EH (cell line): ENCODE measurements around the gene CIPC.

Experiments
- DNase-seq: peaks from one replicate; pipeline ENCODE4 v3.0.0-alpha.2; 2015; ENCODE audit warnings: low read depth

The CIPC gene, protein sequence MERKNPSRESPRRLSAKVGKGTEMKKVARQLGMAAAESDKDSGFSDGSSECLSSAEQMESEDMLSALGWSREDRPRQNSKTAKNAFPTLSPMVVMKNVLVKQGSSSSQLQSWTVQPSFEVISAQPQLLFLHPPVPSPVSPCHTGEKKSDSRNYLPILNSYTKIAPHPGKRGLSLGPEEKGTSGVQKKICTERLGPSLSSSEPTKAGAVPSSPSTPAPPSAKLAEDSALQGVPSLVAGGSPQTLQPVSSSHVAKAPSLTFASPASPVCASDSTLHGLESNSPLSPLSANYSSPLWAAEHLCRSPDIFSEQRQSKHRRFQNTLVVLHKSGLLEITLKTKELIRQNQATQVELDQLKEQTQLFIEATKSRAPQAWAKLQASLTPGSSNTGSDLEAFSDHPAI

DNA sequence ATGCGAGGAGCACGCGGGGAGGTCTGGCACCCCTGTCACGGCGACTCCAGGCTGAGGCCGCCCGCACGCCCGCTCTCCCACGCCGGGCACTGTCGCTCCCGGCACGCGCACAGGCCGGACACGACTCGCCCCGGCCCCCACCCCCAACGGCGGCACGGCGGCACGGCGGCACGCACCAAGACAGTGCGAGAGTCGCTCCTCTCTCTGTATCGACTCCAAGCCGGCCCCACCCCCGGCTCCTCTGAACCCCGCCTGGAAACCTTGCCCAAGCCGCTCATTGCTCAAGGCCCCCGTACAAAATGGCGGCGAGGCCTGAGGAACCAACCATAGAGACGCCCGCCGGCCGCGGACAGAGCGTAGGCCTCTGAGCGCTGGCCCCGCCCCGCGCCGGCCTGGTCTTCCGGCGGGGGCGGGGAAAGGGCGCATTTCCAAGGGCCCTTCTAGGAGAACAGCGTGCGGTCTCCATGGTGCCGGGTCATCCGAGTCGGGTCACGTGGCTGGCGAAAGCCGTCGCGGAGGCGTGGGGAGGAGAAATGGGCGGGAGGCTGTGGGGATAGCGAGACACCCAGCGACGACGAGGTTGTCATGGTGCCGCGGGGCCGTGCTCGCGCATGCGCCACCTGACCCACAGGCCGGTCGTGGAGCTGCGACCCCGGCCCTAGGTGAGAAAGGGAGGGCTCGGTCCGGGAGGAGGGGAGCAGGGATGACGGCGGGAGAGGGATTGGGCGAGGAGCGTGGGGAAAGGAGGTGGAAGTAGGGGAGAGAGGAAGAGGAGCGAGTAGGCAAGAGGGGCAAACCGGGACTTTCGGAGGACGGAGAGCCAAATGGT, at the start of gene CIPC:
Gene CIPC, plus strand, starts transcription at position 559 of the 829 bp plus-strand sequence. CDS start 7,451 bp downstream, outside the sequence.
- peak; percentile 99 for DNase-seq

DNA sequence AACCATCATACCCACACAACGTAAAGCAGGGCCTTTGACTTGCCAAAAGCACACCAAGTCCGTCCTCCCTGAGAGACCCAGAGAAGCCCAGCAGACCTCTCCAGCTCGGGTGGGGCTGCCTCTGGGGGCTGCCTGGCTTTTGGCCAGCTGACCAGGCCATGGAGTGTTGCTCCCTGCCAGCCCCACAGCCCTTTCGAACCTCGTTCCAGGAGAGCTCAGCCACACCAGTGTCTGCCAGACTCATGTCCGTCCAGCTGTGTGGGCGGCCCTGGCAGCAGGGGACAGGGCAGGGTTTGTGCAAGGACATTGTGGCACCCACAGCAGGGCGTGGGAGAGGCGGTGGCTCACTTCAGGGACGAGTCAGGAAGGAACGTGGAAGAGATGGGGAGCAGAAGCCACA, 46.9 kb upstream of the CIPC start:
- DNase-seq: no peak

DNA sequence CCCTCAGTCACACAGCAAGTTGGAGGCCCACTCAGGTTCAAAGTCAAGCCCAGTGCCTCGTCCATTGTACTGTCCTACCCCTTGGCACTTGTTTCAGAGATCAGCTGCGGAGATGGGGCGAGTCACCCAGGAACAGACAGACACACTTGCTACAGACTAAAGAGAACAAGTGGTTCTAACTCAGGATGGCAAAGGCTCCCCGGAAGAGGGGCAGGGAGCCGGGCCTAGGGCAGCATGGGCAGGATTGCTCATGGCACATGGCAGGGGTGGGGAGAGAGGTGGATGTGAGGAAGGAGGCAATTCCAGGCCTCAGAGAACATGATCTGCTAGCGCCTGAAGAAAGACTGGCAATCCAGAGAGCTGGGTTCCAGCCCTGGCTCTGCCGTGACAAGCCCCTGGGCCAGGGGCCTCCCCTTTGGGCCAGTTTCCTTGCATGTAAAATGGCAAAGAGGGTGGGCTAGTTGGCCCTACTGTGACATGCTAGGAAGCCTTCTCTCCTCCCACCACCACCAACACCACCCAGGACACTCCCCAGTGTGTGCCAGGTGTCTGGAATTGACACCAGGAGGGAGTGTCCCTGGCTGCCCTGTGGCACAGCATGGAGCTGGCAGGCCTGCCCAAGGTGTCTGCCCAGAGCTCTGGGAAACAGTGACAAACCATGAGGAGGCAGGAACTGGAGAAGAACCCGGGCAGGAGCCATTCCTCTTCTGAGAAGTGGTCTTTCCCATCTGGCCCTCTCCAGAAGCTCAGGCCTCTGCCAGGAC, 45.6 kb upstream of the CIPC start:
- no peak for DNase-seq

DNA sequence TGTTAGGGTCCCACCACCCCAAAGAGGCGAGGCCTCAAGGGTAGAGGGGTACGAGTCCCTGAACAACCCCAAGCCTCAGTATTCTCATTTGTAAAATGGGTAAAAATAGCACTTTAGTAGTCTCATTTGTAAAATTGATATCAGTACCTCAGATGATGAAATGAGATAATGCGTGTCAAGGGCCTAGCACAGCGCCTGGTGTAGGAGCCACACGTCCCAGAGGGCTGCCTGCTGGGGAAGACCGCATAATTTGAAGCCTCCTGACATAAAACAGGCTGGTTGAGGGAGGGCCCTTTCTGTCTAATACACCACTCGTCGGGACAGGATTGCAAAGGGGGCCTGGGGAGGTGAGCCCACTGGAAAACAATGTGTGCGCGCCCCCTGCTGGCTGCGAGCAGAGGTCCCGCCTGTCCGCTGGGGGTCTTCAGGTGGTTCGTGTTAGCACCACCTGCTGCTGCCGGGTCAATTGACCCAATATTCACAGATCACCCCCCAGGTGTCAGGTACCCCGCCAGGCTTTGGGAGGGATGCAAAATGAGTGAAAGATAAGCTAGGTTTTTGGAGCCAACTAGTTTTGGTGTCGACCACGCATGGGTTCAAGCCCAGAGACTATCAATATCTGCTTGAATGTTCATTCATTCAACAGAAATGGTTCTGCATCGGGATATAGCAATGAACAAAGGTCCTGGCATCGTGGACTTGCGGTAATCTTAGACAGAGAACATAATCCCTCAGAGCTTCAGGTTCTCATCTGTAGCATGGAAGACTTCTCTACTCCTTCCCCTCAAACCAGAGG, 44.8 kb upstream of the CIPC start:
- peak; percentile 74 for DNase-seq

DNA sequence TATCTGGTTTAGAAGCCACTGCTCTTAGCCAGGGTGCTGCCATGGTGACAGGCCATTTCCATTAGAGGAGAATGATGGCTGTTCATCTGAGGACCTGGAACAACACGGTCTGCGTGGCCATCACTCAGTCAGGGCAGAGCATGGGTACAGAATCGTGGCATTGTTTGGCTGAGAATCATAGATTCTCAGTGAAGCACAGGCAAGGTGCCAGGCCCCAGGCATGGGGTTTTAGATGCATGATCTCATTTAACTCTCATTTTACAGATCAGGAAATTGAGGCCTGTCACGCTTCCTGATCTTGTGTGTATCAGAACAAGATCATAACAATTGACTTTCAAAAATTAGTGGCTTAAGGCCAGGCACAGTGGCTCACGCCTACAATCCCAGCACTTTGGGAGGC, 42.8 kb upstream of the CIPC start:
- no peak for DNase-seq

DNA sequence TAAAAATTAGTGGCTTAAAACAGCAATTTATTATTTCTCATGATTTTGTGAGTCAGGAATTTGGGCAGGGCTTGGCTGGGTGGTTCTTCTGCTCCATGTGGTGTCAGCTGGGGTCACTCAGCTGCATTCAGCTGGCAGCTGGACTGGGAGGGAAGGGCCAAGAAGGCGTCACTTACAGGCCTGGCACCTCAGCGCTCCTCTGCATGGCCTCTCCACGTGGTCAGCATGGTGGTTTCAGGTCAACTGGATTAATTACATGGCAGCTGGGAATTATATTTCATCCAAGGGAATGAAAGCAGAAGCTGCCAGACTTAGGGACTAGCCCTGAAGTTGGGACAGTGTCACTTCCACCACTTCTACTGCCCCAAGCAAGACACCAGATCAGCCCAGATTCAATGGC, 42.1 kb upstream of the CIPC start:
- no peak for DNase-seq

DNA sequence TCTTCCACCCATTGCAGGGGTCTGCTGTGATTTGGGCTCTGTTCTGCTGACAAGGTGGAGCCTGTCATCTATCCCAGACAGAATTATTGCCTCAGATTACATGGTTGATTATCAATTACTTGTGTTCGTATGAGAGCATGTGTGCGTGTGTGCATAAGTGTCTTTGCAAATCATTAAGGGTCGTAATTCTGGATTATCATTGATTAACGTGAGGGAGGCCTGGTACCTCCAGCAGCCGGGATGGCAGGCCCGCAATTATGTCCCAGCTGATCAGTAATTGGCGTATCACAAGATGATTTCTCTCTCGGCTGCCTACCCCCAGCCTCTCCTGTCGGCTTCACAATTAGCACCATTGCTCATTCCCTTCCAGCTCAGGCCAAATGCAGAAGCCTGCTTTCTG, 39.9 kb upstream of the CIPC start:
- no peak for DNase-seq

DNA sequence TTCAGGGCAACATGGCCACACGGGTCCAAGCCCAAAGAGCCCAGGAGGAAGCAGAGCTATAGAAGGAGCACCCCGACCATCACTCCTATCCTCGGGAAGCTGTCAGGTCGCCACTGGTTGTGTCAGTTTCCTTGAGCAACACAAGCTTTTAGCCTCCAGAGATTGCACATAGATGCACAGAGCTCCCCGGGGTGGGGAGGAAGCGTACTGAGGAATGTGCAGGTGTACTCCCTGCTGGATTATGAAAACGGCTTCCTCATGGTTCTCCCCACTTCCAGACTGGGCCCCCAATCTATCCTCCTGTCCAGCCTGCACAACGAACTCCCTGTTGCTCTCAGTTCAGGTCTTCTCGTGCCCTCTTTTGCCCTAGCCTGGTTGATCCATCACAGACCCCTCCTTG, 39.3 kb upstream of the CIPC start:
- DNase-seq: no peak

DNA sequence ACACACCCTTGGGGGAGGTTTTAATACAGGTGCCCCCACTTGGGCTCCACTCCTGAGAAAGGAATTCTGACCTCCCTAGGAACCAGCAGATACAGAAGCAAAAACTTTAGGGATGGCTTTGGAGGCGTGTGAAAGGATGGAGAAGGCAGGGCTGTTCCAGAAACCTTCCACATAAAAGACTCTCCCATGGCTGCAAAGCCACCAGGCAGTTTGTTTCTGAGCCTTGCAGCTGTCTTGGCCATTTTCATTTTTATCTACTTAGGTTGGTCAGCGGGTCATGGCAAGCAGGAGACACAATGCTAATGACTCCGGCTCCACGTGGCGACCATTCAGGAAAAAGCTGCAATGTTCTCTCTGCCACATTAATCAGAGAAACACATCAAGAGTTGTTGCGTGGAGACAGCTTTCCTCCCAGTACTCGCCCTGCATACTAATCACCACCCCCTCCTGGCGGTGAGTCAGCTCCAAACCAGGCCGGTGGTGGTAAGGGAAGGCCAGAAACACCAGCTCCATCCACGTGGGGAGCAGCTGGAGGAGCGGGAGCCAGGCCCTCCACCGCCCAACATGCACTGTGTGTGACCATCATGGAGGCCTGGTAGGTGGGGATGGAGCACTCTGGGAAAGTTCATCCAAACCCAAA, 38.7 kb upstream of the CIPC start:
- DNase-seq: peak; percentile 95

DNA sequence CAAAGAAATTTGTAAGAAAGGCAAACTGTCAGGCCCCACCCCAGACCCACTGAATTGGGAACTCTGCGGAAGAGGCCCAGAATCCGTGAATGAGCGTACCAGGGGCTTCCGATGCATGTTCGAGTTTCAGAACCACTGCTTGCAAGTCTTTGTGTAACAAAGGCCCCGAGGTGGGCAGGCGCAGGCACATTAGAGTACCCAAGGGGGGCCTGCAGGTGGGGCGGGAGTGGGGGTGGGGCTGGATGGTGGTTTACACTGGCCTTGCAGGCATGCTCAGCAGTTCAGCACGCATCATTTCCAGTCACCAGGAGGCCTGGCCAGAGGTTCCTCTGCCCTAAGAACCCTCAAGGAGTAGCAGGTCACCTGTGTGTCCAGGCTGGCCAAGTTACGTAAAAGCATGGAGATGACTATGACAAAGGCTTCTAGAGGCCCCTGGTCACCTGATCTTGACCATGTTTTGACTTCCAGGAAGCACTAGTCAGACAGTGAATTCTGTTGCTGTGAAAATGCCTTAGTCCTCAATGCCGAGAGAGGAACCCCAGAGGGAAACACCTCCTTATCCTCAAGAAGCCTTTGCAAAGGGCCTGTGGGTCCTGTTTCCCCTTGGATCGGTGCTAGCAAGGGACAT, 36.3 kb upstream of the CIPC start:
- no peak for DNase-seq

DNA sequence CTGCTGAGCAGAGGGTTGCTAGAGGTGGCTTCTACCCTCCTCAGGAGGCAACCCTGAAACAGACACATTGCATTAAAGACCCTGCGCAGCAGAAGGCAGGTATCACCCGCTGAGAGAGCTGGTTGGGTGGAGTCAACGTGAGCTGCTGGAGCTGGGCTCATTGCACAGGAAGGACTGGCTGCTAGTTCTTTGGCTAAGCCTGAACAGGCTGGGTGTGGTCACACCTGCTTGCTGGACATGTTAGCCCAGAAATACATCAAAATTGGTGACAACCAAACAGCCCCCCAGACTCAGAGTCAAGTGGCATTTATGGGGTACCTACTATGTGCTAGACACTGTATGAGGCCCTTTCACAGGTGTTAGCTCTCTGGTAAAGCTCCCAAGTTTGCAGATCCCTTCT, 35.8 kb upstream of the CIPC start:
- DNase-seq: no peak

DNA sequence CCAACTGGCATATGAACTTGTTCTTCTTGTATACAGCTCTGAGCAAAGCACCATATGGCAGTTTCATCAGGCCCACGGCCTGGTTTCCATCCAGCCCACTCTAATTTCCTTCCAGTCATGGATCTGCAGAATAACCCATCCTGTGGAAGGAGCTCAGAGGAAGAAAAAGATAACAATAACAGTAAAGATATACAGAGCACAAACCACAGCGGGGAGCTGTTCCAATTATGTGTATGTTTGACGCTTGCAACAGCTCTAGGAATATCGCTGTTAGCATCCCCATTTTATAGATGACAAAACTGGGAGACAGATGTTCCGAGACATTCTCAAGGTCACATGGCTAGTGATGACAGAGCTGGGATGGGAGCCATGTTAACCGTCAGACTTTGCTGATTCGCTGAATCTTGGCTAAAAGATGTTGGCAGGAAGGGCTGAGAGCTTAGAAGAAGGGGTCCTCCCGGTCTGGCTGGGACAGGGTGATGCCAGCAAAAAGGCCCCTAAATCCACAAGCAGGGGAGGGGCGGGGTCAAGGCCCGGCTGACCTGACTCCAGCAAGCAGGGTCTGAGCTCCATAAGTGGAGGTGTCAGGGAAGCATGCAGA, 34.4 kb upstream of the CIPC start:
- DNase-seq: no peak

DNA sequence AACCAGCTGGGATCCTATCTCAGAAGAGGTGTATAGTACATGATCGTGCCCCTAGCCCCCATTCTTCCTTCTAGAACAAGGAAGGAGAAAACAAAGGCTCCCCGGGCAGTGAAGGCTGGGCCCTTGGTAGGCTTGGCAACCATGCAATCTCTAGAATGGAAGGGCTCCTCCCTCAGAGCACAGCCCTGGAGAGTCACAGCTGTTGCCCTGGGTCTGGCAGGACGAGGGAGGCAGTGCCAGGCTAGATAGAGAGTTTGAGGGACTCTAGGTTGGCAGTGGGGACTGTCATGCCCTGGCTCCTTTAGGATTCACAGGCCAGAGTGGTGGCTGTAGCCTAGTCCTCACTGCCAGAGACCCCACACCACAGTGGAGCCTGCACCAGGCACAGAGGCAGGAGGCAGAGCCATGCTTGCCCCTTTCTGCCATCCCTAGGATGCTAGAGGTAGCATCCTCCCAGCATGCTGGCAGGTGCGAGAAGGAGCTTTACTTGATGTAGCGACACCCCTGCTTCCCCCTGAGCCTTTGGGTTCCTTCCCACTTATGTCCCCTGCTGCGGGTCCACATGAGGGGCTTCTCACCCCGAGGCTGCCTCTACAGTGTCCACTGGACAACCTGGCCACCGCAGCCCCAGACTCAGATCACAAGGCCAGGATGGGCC, 33.4 kb upstream of the CIPC start:
- no peak for DNase-seq

DNA sequence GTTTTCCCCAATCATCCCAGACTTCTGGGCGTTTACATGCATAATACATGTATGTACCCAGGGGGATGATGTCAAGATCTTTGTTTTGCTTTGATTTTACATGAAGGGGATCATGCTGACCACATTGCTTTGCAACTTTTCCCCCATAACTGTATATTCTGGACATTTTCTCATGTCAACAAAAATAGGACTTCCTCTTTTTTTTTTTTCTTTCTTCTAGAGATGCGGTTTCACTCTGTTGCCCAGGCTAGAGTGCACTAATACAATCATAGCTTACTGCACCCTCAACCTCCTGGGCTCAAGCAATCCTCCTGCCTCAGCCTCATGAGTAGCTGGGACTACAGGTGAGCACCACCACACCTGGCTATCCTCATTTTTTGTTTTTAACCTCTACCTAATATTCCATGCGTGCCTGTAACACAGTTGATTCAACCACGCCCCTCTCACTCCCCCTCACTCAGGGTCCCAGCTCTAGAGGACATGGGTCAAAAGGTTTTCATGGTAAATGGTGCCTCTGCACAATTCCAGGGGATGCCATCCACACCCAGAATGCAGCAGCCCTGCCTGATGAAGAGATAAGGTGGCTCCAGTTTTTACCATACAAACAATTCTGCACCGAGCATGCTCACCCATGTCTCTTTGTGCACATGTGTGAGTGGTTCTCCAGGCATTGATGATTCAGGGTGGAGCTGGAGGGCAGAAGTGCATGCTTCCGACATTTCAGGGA, 32.0 kb upstream of the CIPC start:
- DNase-seq: no peak

DNA sequence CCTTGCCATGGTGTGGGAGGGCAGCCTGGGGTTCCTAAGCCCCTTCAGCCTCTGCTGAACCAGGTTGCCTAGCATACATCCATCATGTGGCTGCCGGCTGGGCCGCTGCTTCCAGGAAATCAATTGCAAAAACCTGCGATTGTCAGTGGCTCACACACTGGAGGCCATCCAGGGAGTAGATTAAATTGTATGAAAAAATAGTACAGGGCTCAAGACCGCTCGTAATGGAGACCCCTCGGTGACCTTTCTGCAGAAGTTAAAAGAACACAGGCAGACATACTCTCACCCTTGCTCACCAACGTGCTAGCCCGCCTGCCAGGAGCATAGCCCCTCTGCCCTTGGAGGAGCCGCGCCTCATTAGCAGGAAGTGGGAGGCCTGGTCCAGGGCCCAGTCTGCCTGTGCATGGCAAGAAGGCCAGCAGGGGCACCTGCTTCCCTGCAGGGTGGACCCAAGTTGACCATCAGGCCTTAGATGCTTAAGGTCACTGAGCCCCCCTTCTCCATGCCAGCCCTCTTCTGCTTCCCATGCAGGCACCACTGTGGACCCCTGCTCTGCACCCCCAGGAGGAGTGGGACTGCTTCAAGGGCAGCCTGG, 31.4 kb upstream of the CIPC start:
- no peak for DNase-seq

DNA sequence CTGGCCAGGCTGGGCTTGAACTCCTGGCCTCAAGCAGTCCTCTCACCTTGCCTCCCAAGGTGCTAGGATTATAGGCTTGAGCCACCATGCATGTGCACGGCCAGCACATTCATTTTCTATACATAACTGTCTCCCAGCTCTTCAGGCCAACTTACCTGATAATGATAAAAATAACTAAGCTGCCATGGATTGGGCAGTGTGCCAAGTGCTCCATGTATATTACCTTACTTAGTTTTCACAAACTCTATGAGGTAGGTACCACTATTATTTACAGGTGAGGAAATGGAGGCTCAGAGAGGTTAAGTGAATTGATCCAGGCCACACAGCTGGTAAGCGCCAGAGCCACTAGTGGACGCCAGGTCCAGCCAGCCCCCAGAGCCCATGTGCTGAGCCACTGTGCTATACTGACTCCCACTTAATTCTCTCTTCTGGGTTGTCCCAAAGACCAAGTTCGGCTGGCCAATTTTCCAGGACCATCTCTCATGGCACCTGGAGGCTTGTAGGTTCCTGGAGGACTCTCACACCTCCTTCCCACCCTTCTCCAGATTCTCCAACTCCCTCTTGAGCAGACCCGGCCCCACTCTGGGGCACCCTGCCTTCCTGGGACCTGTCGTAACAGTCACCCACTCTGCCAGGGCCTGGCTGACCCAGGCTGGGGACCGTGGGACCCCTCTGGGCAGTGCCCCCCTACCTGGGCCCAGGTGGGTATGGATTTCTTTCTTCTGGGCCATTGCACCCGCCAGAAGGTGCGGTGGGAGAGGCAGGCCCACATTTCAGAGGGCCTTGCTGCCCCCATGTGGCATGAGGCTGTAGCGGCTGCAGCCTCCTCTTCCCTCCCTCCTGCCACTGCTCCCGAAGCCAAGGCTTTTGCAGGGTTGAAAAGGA, 30.2 kb upstream of the CIPC start:
- DNase-seq: peak; percentile 72

DNA sequence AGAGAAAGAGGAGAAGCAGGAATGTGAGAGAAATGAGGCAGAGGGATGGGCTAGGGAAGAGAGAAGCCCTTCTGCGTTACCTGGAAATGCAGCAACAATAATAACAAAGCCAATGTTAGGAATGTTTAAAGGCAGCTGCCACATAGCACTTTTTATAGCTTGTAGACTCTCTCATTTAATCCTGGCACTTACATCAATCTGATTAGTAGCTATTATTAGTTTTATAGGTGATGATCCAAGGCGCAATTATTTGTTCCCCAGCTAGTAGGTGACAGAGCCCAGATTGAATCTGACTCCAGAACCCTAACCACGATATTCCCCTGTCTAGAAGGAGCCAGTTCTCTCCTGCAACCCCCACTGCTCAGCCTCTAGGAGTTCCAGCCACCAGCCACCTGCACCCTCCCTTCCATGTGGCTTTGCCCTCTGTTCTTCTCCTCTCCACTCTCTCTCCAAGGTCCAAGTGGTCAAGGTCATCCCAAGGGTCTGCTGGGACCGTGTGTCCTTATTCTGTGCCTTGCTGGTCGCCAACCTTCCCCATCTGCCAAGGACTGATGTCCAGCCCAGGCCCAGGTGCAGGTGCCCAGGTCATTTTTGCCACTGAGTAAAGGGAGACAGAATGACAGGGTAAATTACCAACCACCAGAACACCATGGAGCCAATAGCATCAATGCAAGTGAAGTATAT, 29.4 kb upstream of the CIPC start:
- DNase-seq: no peak
